T-helper 17 cell (primary cell): ENCODE data around the gene SCUBE2. TPM values are rescaled to one million over a fixed set of nuclear protein-coding genes. Genes with fewer than 3 reads are reported as not detected.
A peak's percentile ranks its signal among the peaks of the same experiment; 100 is the strongest.
"Not testable (repeated sequence)": the region's sequence is repeated elsewhere in the genome, so short reads cannot be mapped to it uniquely, and the experiment has no call there.

Experiments
- ATAC-seq: fragments of 150-1000 bp; cut with Tn5 transposase; 2 replicates; pipeline ENCODE4 v1.10.0; 2021; ENCODE audit warnings: mild to moderate bottlenecking, moderate library complexity
- DNase-seq, 3 donors: peaks; one replicate each; pipeline versions ENCODE4 v3.0.0 to v3.0.0-alpha.2; 2020 to 2021
- H3K9me3 ChIP-seq: one replicate; pipeline ENCODE4 v1.7.0; 2013; ENCODE audit warnings: low read length, mild to moderate bottlenecking; ENCODE audit not compliant: control insufficient read depth, poor library complexity, severe bottlenecking
- H3K27ac Mint-ChIP-seq: one replicate; pipeline ENCODE4 v1.8.0; 2022; ENCODE audit warnings: mild to moderate bottlenecking, moderate library complexity, mixed read lengths
- H3K27me3 Mint-ChIP-seq: one replicate; pipeline ENCODE4 v1.8.0; 2022; ENCODE audit warnings: mixed read lengths
- H3K36me3 Mint-ChIP-seq: one replicate; pipeline ENCODE4 v1.8.0; 2022; ENCODE audit warnings: low read depth, mixed read lengths
- H3K4me1 Mint-ChIP-seq: one replicate; pipeline ENCODE4 v1.8.0; 2022; ENCODE audit warnings: mild to moderate bottlenecking, mixed read lengths
- H3K4me3 Mint-ChIP-seq: one replicate; pipeline ENCODE4 v1.8.0; 2022; ENCODE audit warnings: mild to moderate bottlenecking, moderate library complexity, mixed read lengths
- total RNA-seq, 4 donors: library from RNA in 2 of 4; stranded (reverse) in 2 of 4; gene quantifications; one replicate each; pipeline ENCODE4 v1.2.3 and lab custom pipeline; 2022 to 2026

Gene SCUBE2
- total RNA-seq, 2 donors from 2014 or later, result 0.10 TPM; not detected in 1

GRCh38 chr11:9015677-9016076 is 75.7 kb downstream of the SCUBE2 start:
- Mint-ChIP-seq H3K27me3 (peaks cover 5% of the 10 kb centered on the region), H3K36me3 (peaks cover 3% of the 10 kb centered on the region), H3K4me1 (peaks cover 23% of the 10 kb centered on the region), H3K4me3 (no peak overlapping the region), H3K27ac (no peak overlapping the region)
- peak in 2 of 3 donors; percentile 21 for DNase-seq
- peak; percentile 86 for ATAC-seq
- H3K9me3 ChIP-seq, result no peaks in the 10 kb centered on the region

DNA sequence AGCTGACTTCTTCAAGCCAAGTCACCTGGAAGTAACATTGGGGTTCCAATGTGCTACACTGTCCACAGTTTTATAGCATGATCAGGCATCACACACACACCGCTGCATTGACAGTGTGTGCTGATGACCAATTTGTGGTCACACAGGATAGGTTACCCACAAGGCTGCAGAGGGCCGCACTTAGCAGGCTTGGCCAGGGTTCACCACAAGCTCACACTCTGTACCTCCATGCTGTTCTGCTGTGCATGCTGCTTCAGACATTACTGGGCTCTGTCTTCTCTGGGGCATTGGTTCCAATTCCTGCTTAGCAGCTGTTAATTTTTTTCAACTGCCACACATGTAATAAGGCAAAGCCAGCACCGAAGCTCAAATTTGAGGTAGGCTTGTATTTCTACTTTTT is 76.6 kb downstream of the SCUBE2 start:
- DNase-seq, result no peak
- ATAC-seq, result no peak
- H3K4me3 Mint-ChIP-seq, result no peak overlapping the region
- H3K36me3 Mint-ChIP-seq, result peaks cover 3% of the 10 kb centered on the region
- H3K9me3 ChIP-seq, result no peaks in the 10 kb centered on the region
- H3K27ac Mint-ChIP-seq, result no peak overlapping the region
- peaks cover 5% of the 10 kb centered on the region for H3K27me3 Mint-ChIP-seq
- peaks cover 23% of the 10 kb centered on the region for H3K4me1 Mint-ChIP-seq

GRCh38 chr11:9013373-9013772 is 78.0 kb downstream of the SCUBE2 start:
- H3K36me3 Mint-ChIP-seq, result no peaks in the 10 kb centered on the region
- H3K4me3 Mint-ChIP-seq, result no peak overlapping the region
- peaks cover 5% of the 10 kb centered on the region for H3K27me3 Mint-ChIP-seq

GRCh38 chr11:9009538-9009937 is 81.9 kb downstream of the SCUBE2 start:
- not testable (repeated sequence) for H3K9me3 ChIP-seq, DNase-seq, H3K27me3 Mint-ChIP-seq, H3K27ac Mint-ChIP-seq, H3K4me3 Mint-ChIP-seq, H3K36me3 Mint-ChIP-seq, ATAC-seq, H3K4me1 Mint-ChIP-seq

More at GRCh38 chr11:9013373-9013772, 78.0 kb downstream of the SCUBE2 start:
- peaks cover 20% of the 10 kb centered on the region for H3K4me1 Mint-ChIP-seq
- ATAC-seq (no peak), DNase-seq (no peak)
- no peak overlapping the region for H3K27ac Mint-ChIP-seq
- no peaks in the 10 kb centered on the region for H3K9me3 ChIP-seq

DNA sequence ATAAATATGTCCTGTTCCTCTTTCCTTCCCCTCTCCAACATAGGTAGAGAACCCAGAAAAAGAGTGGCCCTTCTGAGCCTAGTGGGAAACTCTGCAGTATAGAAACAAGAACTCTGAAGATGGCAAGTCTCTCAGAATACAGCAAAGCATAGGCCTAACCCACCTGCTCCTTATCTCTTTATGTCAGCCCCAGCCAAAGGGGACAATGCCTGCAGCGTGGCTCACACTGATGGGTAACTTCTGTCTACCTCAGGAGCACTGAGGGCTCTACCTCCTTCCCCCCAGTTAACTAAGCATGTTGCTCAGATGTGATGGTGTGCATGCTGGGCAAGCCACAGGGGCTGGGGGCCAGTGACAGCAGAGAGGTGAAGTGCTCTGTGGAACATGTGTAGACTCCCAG is 82.7 kb downstream of the SCUBE2 start:
- no peak for DNase-seq

DNA sequence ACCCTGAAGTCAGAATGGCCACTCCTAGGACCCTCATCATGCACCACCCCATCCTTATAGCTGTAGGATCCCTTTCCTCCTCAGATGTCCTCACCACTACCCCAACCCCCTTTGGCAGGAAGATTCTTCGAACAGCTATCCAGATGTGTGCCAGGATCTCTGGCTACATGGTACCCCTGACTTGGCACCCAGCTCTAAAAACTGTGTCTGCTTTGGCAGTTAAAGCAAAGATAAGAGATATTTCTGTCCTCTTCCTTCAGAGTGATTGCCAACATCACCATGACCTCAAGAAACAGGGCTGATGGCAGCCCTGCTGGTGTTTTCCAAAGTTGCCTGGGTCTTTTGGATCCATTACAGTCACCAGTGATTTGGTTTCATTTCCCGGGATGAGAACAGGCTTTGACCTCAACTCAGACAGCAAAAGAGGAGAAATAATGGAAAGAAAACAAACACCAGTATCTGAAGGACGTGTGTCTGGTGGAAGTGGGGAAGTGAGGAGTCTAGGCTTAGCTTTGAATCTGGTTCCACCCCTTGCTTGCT is 83.3 kb downstream of the SCUBE2 start:
- DNase-seq, result no peak
- peaks cover under 1% of the 10 kb centered on the region for H3K27me3 Mint-ChIP-seq
- no peak for ATAC-seq
- H3K9me3 ChIP-seq, result no peaks in the 10 kb centered on the region
- no peaks in the 10 kb centered on the region for H3K36me3 Mint-ChIP-seq
- peaks cover 12% of the 10 kb centered on the region for H3K4me1 Mint-ChIP-seq
- no peak overlapping the region for H3K4me3 Mint-ChIP-seq
- peak overlapping the region; percentile 41 for H3K27ac Mint-ChIP-seq

More for the DNA sequence above, 82.7 kb downstream of the SCUBE2 start:
- Mint-ChIP-seq H3K4me1 (peaks cover 8% of the 10 kb centered on the region), H3K36me3 (no peaks in the 10 kb centered on the region), H3K4me3 (no peak overlapping the region), H3K27ac (peak overlapping the region; percentile 41), H3K27me3 (peaks cover 5% of the 10 kb centered on the region)
- H3K9me3 ChIP-seq, result no peaks in the 10 kb centered on the region
- ATAC-seq, result no peak

DNA sequence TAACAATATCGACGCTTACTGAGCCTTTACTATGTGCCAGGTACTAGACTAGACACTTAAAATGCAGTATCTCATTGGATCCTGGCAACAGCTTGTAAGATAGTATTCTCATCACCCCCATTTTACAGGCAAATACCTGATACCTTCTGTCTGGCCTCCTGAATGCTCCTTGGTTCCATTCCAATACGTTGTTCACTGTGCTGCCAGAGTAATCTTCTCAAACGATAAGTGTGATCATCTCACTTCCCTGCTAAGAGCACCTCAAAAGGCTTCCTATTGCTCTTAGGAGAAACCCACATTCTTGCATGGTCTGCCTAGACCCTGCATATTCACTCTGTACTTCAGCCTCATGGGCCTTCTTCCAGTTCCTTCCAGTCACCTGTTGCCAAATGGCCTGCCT is 86.3 kb downstream of the SCUBE2 start:
- DNase-seq, result no peak

GRCh38 chr11:9004183-9004926 is 87.0 kb downstream of the SCUBE2 start:
- H3K9me3 ChIP-seq, result no peaks in the 10 kb centered on the region
- peaks cover 3% of the 10 kb centered on the region for H3K36me3 Mint-ChIP-seq
- ATAC-seq (peak; percentile 14), DNase-seq (peak in 2 of 3 donors; percentile 24 to 39)
- peaks cover 18% of the 10 kb centered on the region for H3K27me3 Mint-ChIP-seq
- H3K27ac Mint-ChIP-seq, result peak overlapping the region; percentile 74
- H3K4me3 Mint-ChIP-seq, result peak overlapping the region; percentile 79
- H3K4me1 Mint-ChIP-seq, result peaks cover 17% of the 10 kb centered on the region

More for the DNA sequence above, 86.3 kb downstream of the SCUBE2 start:
- peaks cover 11% of the 10 kb centered on the region for H3K27me3 Mint-ChIP-seq
- H3K27ac Mint-ChIP-seq, result peak overlapping the region; percentile 74
- H3K4me3 Mint-ChIP-seq, result peak overlapping the region; percentile 79
- no peak for ATAC-seq
- H3K36me3 Mint-ChIP-seq, result no peaks in the 10 kb centered on the region
- peaks cover 15% of the 10 kb centered on the region for H3K4me1 Mint-ChIP-seq
- no peaks in the 10 kb centered on the region for H3K9me3 ChIP-seq

DNA sequence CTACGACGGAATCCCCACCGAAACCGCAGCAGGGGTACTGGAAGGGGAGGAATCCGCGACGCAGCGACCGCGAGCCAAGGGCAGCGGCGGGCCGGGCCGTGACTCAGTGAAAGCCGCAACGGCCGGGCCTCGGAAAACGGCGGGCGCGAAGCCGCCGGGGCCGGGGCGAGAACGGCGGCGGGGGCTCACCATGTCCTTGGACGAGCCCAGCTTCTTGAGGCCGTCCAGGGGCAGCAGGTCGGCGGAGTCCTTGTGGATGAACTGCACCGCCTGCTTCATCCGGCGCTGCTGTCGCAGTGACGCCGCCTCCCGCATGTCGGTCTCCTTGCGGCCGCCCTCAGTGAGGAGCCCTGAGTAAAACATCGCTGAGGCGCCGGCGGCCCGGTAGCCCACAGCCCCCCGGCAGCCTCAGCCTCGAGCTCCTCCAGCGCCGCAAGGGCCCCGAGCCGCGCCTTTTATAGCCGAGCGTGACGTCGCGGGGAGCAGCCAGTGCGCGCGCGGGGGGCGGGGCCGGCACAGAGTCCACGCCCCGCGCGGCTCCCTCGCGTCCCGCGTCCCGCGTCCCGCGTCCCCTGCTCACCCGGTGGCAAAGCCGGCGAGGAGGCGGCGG is 87.7 kb downstream of the SCUBE2 start, which contains the start of gene NRIP3:
NRIP3 (minus strand) TSS at position 429 of the 610 bp plus-strand sequence; CDS start at position 363, 66 bp downstream.
- Mint-ChIP-seq H3K36me3 (peaks cover 6% of the 10 kb centered on the region), H3K4me1 (peaks cover 21% of the 10 kb centered on the region), H3K27me3 (peaks cover 24% of the 10 kb centered on the region), H3K4me3 (peak within 1 kb of the TSS; percentile 90), H3K27ac (peak within 1 kb of the TSS; percentile 74)
- ATAC-seq (peak; percentile 92), DNase-seq (peak; percentile 82 to 83 (median 82))
- H3K9me3 ChIP-seq, result no peaks in the 10 kb centered on the region

- no peak for DNase-seq
- peaks cover 28% of the 10 kb centered on the region for H3K27me3 Mint-ChIP-seq
- H3K27ac Mint-ChIP-seq, result peak overlapping the region; percentile 61
- peak overlapping the region; percentile 90 for H3K4me3 Mint-ChIP-seq
- no peaks in the 10 kb centered on the region for H3K9me3 ChIP-seq
- no peak for ATAC-seq
- H3K36me3 Mint-ChIP-seq, result peaks cover 6% of the 10 kb centered on the region
- peaks cover 21% of the 10 kb centered on the region for H3K4me1 Mint-ChIP-seq
These were observed 88.4 kb downstream of the SCUBE2 start for GRCh38 chr11:9002920-9003572.

- DNase-seq, result no peak
- peaks cover 19% of the 10 kb centered on the region for H3K4me1 Mint-ChIP-seq
- H3K4me3 Mint-ChIP-seq, result no peak overlapping the region
- H3K36me3 Mint-ChIP-seq, result peaks cover 6% of the 10 kb centered on the region
- H3K27ac Mint-ChIP-seq, result no peak overlapping the region
- H3K9me3 ChIP-seq, result no peaks in the 10 kb centered on the region
- peaks cover 29% of the 10 kb centered on the region for H3K27me3 Mint-ChIP-seq
- ATAC-seq, result peak; percentile 14
These were observed 89.7 kb downstream of the SCUBE2 start for GRCh38 chr11:9001736-9002135.

GRCh38 chr11:8998017-8998416 is 93.4 kb downstream of the SCUBE2 start:
- ATAC-seq (no peak), DNase-seq (no peak)
- H3K27ac Mint-ChIP-seq, result no peak overlapping the region
- H3K4me3 Mint-ChIP-seq, result no peak overlapping the region
- no peaks in the 10 kb centered on the region for H3K9me3 ChIP-seq
- H3K4me1 Mint-ChIP-seq, result peaks cover 9% of the 10 kb centered on the region
- H3K36me3 Mint-ChIP-seq, result peaks cover 6% of the 10 kb centered on the region
- H3K27me3 Mint-ChIP-seq, result peaks cover 29% of the 10 kb centered on the region

- Mint-ChIP-seq H3K27me3 (peaks cover 31% of the 10 kb centered on the region), H3K36me3 (peaks cover 6% of the 10 kb centered on the region), H3K4me1 (peaks cover 9% of the 10 kb centered on the region), H3K27ac (no peak overlapping the region), H3K4me3 (no peak overlapping the region)
- H3K9me3 ChIP-seq, result no peaks in the 10 kb centered on the region
- DNase-seq, result no peak
- ATAC-seq, result no peak
These were observed 93.9 kb downstream of the SCUBE2 start for GRCh38 chr11:8997451-8997850.
